M059J (cell line): ENCODE results near the gene DCHS2. TPM values are rescaled to one million over a fixed set of nuclear protein-coding genes. Genes with fewer than 3 reads are reported as not detected.

ENCODE experiments used
- DNase-seq: peaks from one replicate; pipeline ENCODE4 v3.0.0-alpha.2; 2012; ENCODE audit warnings: low read depth
- total RNA-seq: library from RNA; depleted of rRNA; stranded (reverse); fragments of >200 nt; shearing (Covaris generic); gene quantifications from 2 replicates; pipeline ENCODE4 v1.2.3, GENCODE V29; 2014

Gene DCHS2
- total RNA-seq, 1 experiment from 2014 or later: under 0.01 TPM

GRCh38 chr4:154489558-154490233, 1.9 kb downstream of the DCHS2 start:
- DNase-seq: no peak

- DNase-seq: no peak
Observed at GRCh38 chr4:154487145-154487544, 4.5 kb downstream of the DCHS2 start.

DNA sequence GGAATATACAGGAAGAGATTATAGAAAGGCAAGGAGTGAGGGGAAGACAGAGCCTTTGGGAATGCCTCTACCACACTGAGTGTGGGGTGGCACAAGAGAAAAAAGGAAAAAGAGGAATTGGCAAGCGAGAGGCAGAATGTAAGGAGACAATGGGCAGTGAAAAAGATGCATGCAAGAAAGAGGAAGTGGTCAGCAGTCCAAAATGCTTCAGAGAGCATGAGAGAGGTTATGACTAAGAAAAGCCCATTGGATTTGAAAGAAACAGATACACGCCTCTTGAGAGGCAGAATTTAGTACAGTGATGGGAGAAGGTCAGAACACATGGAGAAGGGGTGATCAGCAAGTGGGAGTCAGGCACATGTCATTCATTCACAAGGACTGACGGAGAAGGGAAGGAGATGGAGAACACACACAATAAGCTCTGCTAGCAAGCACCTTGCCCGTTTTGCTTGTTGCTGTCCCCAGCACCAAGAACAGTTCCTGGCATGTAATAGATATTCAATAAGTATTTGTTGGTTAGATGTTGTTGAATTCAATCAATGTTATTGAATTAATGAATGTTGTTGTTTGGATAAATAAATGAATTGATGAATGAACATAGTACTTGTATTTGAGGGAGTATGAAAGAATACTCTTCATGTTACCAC, 6.3 kb downstream of the DCHS2 start:
- no peak for DNase-seq

DNA sequence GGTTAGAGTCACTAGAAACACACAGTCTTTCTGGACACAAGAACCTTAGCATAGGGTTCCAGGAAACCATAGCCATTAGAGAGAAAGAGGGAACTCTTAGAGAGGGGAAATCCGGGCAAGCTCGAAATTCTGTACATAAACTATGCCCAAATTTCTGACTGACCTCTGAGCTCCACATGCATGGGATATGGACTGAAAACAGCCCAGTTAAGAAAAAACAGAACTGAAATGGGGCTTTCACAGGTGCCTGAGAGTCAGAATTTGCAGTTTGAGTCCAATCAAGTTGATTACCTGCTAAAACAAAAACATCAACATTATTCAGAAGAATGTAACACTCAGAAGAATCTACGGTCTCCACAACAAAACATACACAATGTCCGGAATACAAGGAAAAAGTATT, 13.1 kb downstream of the DCHS2 start:
- DNase-seq: no peak

DNA sequence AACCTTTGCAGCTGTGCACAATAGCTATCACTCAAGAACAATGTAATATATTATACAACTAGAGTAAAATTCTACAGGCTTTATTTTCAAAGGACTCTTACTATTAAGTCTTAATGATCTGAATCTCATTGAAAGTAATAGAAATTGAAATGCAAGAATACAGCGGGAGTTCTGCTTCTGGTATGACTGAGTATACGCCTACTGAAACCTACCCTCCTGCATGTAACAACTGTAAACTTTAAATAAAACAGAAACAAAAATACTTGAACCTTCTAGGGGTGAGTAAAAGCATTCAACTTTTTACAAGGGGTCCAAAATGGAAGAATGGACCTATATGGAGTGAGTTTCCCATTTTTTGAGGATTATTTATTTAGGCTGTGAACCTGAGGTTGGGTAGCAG, 13.5 kb downstream of the DCHS2 start:
- DNase-seq: no peak

DNA sequence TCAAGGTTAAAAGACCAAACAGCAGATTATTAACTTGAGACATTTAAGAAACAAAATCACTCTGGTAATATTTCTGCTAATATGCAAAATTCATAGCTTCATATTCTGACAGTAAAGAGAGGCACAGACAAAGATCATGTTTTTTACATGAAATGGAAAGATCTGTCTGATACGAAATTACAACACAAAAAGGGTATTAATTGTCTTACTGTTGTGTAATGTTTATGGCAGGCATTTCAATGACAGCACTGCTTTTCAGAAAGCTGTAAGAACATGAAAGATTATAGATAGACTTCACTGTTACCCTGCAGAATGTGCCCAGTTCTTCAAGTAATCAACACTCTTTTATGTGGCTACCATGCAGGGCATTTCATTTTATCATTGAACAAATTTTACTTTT, 15.4 kb downstream of the DCHS2 start:
- DNase-seq: no peak

GRCh38 chr4:154475820-154476219, 15.8 kb downstream of the DCHS2 start:
- no peak for DNase-seq

DNA sequence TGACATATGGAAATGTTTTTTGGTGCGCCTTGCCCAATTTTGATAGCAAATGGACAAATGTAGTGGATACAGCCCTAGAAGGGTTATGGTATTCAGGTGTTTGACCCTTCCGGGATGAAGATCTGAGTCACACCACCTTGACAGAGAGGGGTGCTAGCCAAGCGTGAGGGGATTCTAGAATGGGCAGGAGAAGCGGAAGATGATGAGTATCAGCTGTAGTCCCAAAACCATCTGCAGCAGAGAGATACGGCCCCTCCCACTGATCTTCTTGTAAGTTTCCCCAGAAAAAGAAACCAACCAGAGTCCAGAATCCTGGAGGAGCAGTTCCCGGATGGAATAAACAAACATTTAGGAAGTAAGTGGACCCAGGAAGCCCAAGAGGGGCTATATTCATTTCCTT, 18.1 kb downstream of the DCHS2 start:
- no peak for DNase-seq

- DNase-seq: no peak
Observed at GRCh38 chr4:154472858-154473257, 18.7 kb downstream of the DCHS2 start.

GRCh38 chr4:154471526-154472331, 19.9 kb downstream of the DCHS2 start:
- DNase-seq: peak; percentile 24

GRCh38 chr4:154471032-154471431, 20.6 kb downstream of the DCHS2 start:
- no peak for DNase-seq

GRCh38 chr4:154467886-154468285, 23.7 kb downstream of the DCHS2 start:
- DNase-seq: peak; percentile 59

DNA sequence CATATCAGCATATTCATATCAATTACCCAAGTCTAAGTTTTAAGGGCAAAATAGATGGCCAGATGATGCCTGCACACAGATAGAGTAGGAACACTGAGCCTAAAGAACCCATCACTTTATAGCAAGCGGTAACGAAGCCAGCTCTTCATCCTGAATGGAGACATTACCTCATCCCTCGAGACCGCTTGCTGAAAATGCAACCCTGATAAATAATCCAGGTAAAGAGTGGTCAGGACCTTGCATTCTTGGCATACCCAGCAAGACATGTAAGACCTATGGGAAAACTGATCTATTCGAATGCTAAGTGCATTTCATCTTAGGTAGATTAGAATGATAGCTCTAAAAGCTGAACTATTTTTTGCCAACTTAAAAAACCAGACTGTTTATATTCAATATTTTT, 25.3 kb downstream of the DCHS2 start:
- DNase-seq: no peak

DNA sequence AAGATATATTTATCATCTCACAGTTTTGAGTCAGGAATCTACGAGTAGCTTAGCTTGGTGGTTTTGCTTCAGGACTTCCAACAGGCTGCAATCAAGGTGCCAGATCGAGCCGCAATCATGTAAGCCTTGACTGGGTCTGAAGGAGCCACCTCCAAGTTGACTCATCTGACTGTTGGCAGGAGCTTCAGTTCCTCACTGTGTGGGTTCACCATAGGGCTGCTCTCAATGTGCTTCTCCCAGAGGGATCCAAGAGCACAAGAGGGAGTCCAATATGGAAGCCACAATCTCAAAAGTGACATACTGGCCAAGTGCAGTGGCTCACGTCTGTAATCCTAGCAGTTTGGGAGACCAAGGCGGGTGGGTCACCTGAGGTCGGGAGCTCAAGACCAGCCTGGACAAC, 26.5 kb downstream of the DCHS2 start:
- DNase-seq: peak; percentile 77

DNA sequence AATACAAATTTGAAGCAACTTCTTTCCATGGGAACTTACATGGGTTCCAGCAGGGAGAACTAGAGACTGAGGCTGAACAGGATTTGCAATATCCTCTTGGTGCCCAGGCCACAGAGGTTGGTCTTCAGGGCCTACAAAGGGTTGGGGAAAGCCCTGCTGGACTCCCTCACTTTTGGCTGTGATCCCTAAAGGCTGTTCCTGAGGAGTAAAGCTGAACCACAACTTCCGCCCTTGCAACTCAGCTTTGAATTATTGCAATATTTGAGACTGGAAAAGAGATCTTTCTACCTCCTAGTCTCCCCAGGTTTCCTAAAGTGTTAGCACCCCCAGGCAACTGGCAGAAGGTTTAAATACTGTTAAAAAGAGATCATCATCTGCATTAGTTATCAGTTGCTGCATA, 26.9 kb downstream of the DCHS2 start:
- peak; percentile 52 for DNase-seq

DNA sequence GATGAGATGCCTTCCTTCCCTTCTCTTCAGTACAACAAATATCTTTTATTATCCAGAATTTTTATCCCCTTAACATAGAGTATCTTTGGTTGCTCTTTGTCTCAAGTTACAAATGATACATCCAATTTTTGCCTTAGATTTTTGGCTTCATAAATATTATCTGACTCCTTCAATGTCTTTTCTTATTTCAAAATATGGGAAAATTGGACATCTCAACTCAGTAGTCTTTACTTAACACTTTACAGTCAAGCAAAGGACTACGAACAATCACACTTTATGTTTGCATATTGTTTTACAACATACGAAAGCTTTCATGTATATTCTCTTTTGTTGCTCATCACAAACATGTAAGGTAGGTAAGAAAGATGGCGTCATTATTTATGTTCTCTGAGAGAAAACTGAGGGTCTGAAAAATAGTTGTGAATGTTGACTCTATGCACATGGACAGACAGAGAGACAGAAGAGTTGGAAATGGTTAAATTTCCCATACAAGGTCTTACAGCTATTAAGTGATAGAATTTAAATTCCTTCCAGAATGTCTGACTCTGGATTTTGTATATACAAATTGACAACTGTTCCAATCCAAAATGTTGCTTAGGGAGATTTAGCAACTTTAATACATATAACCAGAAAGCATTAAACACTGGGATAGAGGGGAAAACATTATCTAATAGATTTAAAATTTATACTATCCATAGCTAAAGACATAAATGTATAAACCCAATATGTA, 29.4 kb downstream of the DCHS2 start:
- no peak for DNase-seq

DNA sequence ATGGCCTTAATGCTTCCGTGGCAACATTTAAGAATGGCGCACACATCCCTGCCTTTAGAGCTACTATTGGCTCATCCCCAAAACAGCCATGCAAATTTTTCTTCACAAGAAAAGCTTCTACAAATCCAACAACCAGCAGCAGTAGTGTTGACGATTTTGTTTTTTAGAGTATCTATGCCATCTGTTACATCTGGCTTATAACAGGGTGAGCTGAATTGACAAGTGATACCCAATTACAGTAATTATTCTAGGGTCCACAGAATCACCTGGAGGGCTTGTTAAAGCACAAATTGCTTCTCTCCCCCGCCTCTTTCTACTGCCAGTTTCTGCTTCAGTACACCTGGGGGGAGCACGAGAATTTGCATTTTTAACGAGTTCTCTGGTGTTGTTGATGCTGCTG, 34.1 kb downstream of the DCHS2 start:
- DNase-seq: no peak

GRCh38 chr4:154456889-154457288, 34.7 kb downstream of the DCHS2 start:
- DNase-seq: no peak

DNA sequence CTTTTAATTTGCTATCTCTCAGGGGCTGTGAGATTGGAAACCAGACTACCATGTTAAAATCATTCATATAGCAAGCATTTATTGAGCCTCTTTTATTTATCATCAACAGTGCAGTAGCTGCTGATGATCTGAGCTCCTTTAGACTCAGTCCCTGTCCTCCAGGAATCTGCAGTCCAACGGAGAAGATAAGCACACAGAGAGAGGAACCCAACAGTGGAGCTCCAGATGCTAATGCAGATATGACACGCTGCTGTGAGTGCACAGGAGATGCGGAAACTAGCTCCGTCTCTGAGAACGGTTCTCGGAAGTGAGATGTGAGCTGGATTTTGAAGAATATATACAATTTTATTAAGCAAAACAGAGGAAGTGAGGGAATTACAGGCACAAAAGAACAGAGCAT, 35.4 kb downstream of the DCHS2 start:
- DNase-seq: no peak

- no peak for DNase-seq
Observed at GRCh38 chr4:154455111-154455510, 36.5 kb downstream of the DCHS2 start.

GRCh38 chr4:154454710-154455109, 36.9 kb downstream of the DCHS2 start:
- DNase-seq: no peak

- no peak for DNase-seq
Observed at GRCh38 chr4:154452798-154453346, 38.7 kb downstream of the DCHS2 start.
